ENCODE measurements around the gene TRAPPC3L. TPM values are rescaled to one million over a fixed set of nuclear protein-coding genes. Genes with fewer than 3 reads are reported as not detected.

TRAPPC3L gene
- total RNA-seq, 1 donor from 2014 or later, result not detected

- no peak for TF ChIP-seq CTCF (IDR thresholded peaks at IDR 0.05; ENCODE audit: partially characterized antibody, unreplicated experiment)
- DNase-seq, result no peak
- Mint-ChIP-seq H3K27me3 (ENCODE audit: unreplicated experiment) (no peaks in the 10 kb centered on the region), H3K27ac (ENCODE audit: unreplicated experiment) (no peak overlapping the region), H3K36me3 (ENCODE audit: unreplicated experiment) (no peaks in the 10 kb centered on the region), H3K4me3 (ENCODE audit: unreplicated experiment) (no peak overlapping the region), H3K4me1 (ENCODE audit: low read depth, unreplicated experiment) (peaks cover 3% of the 10 kb centered on the region), H3K9me3 (ENCODE audit: unreplicated experiment) (no peaks in the 10 kb centered on the region)
Observed at GRCh38 chr6:116447052-116447451, 98.4 kb downstream of the TRAPPC3L start.

DNA sequence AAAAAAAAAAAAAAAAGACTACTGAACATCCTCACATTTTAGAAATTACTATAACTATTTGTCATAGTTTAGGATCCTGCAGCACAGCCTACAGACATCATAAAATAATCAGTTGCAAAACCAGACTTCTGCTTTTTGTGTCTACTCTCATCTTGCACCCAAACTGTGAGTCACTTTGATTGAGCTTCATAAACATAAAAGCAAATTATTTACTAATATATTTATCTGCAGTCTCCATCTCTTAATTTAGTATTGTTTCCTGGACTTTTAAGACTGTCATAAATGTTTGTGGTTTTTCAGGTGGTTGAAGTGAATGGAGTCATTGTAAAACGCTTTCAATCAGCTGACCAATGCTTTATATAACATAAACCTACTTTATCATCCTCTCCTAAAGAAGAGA, 99.1 kb downstream of the TRAPPC3L start:
- H3K4me1 Mint-ChIP-seq (ENCODE audit: low read depth, unreplicated experiment), result peaks cover 3% of the 10 kb centered on the region

GRCh38 chr6:116445102-116445501, 100.4 kb downstream of the TRAPPC3L start:
- no peaks in the 10 kb centered on the region for H3K27me3 Mint-ChIP-seq (ENCODE audit: unreplicated experiment)
- H3K27ac Mint-ChIP-seq (ENCODE audit: unreplicated experiment), result no peak overlapping the region
- H3K4me1 Mint-ChIP-seq (ENCODE audit: low read depth, unreplicated experiment), result peaks cover 3% of the 10 kb centered on the region
- H3K36me3 Mint-ChIP-seq (ENCODE audit: unreplicated experiment), result no peaks in the 10 kb centered on the region
- no peaks in the 10 kb centered on the region for H3K9me3 Mint-ChIP-seq (ENCODE audit: unreplicated experiment)
- no peak for TF ChIP-seq CTCF (IDR thresholded peaks at IDR 0.05; ENCODE audit: partially characterized antibody, unreplicated experiment)
- DNase-seq, result no peak
- H3K4me3 Mint-ChIP-seq (ENCODE audit: unreplicated experiment), result no peak overlapping the region

More for the DNA sequence above, 99.1 kb downstream of the TRAPPC3L start:
- H3K36me3 Mint-ChIP-seq (ENCODE audit: unreplicated experiment), result no peaks in the 10 kb centered on the region
- TF ChIP-seq CTCF (IDR thresholded peaks at IDR 0.05; ENCODE audit: partially characterized antibody, unreplicated experiment), result no peak
- DNase-seq, result no peak
- no peaks in the 10 kb centered on the region for H3K9me3 Mint-ChIP-seq (ENCODE audit: unreplicated experiment)
- no peak overlapping the region for H3K27ac Mint-ChIP-seq (ENCODE audit: unreplicated experiment)
- H3K4me3 Mint-ChIP-seq (ENCODE audit: unreplicated experiment), result no peak overlapping the region
- no peaks in the 10 kb centered on the region for H3K27me3 Mint-ChIP-seq (ENCODE audit: unreplicated experiment)

Other genes starting within 250 kb of the TRAPPC3L start
- gene DSE, start 174.7 kb downstream of the TRAPPC3L start, total RNA-seq (ENCODE audit: unreplicated experiment), result 12.0 TPM
- gene CALHM6, start 84.3 kb downstream of the TRAPPC3L start, total RNA-seq (ENCODE audit: unreplicated experiment), result not detected
- gene CALHM5, start 34.0 kb downstream of the TRAPPC3L start, total RNA-seq (ENCODE audit: unreplicated experiment), result 0.10 TPM
- gene CALHM4, start 8.1 kb upstream of the TRAPPC3L start, total RNA-seq (ENCODE audit: unreplicated experiment), result not detected
- 47.4 TPM for gene RWDD1, start 25.8 kb upstream of the TRAPPC3L start, total RNA-seq (ENCODE audit: unreplicated experiment)
- 0.98 TPM for gene RSPH4A, start 70.8 kb upstream of the TRAPPC3L start, total RNA-seq (ENCODE audit: unreplicated experiment)
- gene ZUP1, start 123.1 kb upstream of the TRAPPC3L start, total RNA-seq (ENCODE audit: unreplicated experiment), result 17.8 TPM
- gene KPNA5, start 135.5 kb upstream of the TRAPPC3L start, total RNA-seq (ENCODE audit: unreplicated experiment), result 21.9 TPM
- not detected for gene FAM162B, start 220.0 kb upstream of the TRAPPC3L start, total RNA-seq (ENCODE audit: unreplicated experiment)

Measured in glutamatergic neuron (in vitro differentiated cells).